Neuronal stem cell (in vitro differentiated cells): ENCODE results near the gene DENND4B.
"Not testable (repeated sequence)": the region's sequence is repeated elsewhere in the genome, so short reads cannot be mapped to it uniquely, and the experiment has no call there.

ENCODE experiments used
- DNase-seq: peaks from one replicate; pipeline ENCODE4 v3.0.0-alpha.2; 2013; ENCODE audit warnings: low spot score
- H2AFZ ChIP-seq: one replicate; pipeline ENCODE4 v1.6.1; 2013; ENCODE audit warnings: mild to moderate bottlenecking, low read length, inconsistent platforms
- H2AK5ac ChIP-seq: 2 replicates; pipeline ENCODE4 v1.6.1; 2013; ENCODE audit warnings: low read depth, mild to moderate bottlenecking, inconsistent platforms, low read length, moderate library complexity, mixed read lengths
- H2BK120ac ChIP-seq: 2 replicates; pipeline ENCODE4 v1.6.1; 2013; ENCODE audit warnings: low read depth, mild to moderate bottlenecking, inconsistent platforms, low read length, moderate library complexity, mixed read lengths
- H2BK12ac ChIP-seq: one replicate; pipeline ENCODE4 v1.6.1; 2013; ENCODE audit warnings: low read length, inconsistent platforms
- H2BK15ac ChIP-seq: 2 replicates; pipeline ENCODE4 v1.6.1; 2013; ENCODE audit warnings: mild to moderate bottlenecking, low read length, inconsistent platforms, mixed read lengths
- H2BK5ac ChIP-seq: one replicate; pipeline ENCODE4 v1.6.1; 2013; ENCODE audit warnings: inconsistent platforms, mild to moderate bottlenecking, low read length, moderate library complexity
- H3K14ac ChIP-seq: one replicate; pipeline ENCODE4 v1.6.1; 2013; ENCODE audit warnings: low read length, inconsistent platforms
- H3K18ac ChIP-seq: 2 replicates; pipeline ENCODE4 v1.6.1; 2013; ENCODE audit warnings: low read length, inconsistent platforms
- H3K23ac ChIP-seq: 2 replicates; pipeline ENCODE4 v1.6.1; 2013; ENCODE audit warnings: low read depth, mild to moderate bottlenecking, mixed read lengths, low read length, inconsistent platforms; ENCODE audit not compliant: poor library complexity
- H3K27ac ChIP-seq: replicated peaks from 3 replicates; pipeline ENCODE4 v1.5.1; 2013; ENCODE audit warnings: low read length, inconsistent platforms
- H3K27me3 ChIP-seq, 3 experiments: 2 replicates each; pipeline ENCODE4 v1.6.1; 2013; ENCODE audit warnings: low read length in 3 of 3, mild to moderate bottlenecking in 2 of 3, inconsistent platforms in 1 of 3, low read depth in 1 of 3, mixed read lengths in 1 of 3, moderate library complexity in 1 of 3; ENCODE audit not compliant: control insufficient read depth in 3 of 3, insufficient read depth in 3 of 3
- H3K36me3 ChIP-seq, 2 donors: replicated peaks in 1 of 2; 2 replicates each; pipeline ENCODE4 v1.6.1; 2013; ENCODE audit warnings: low read length in 2 of 2; ENCODE audit not compliant: control insufficient read depth in 2 of 2, insufficient read depth in 2 of 2
- H3K4ac ChIP-seq: 2 replicates; pipeline ENCODE4 v1.6.1; 2013; ENCODE audit warnings: inconsistent platforms, mild to moderate bottlenecking, low read length, moderate library complexity
- H3K4me1 ChIP-seq, 2 donors: 1 replicate in 1 of 2; 2 replicates in 1 of 2; pipeline ENCODE4 v1.6.1; 2013; ENCODE audit warnings: low read length in 2 of 2, low read depth in 1 of 2; ENCODE audit not compliant: control insufficient read depth in 2 of 2, insufficient read depth in 1 of 2
- H3K4me2 ChIP-seq: one replicate; pipeline ENCODE4 v1.6.1; 2013; ENCODE audit warnings: mild to moderate bottlenecking, low read length, inconsistent platforms; ENCODE audit not compliant: insufficient read depth, poor library complexity, severe bottlenecking
- H3K4me3 ChIP-seq, 2 donors: 2 replicates each; pipeline ENCODE4 v1.5.1; 2013; ENCODE audit warnings: low read length in 2 of 2, mild to moderate bottlenecking in 2 of 2, inconsistent platforms in 1 of 2, moderate library complexity in 1 of 2
- H3K79me1 ChIP-seq: one replicate; pipeline ENCODE4 v1.6.1; 2013; ENCODE audit warnings: low read depth, mild to moderate bottlenecking, inconsistent platforms, low read length, moderate library complexity
- H3K9ac ChIP-seq: one replicate; pipeline ENCODE4 v1.6.1; 2013; ENCODE audit warnings: mild to moderate bottlenecking, low read depth, low read length, inconsistent platforms; ENCODE audit not compliant: poor library complexity
- H3K9me3 ChIP-seq, 2 donors: replicated peaks in 1 of 2; 2 replicates each; pipeline versions ENCODE3 to v1.6.1; 2013; ENCODE audit warnings: low read length in 2 of 2, mild to moderate bottlenecking in 2 of 2, inconsistent platforms in 1 of 2, low read depth in 1 of 2, mixed read lengths in 1 of 2, moderate library complexity in 1 of 2; ENCODE audit not compliant: control insufficient read depth in 2 of 2, insufficient read depth in 1 of 2
- H4K8ac ChIP-seq: one replicate; pipeline ENCODE4 v1.6.1; 2013; ENCODE audit warnings: low read depth, mild to moderate bottlenecking, inconsistent platforms, low read length, moderate library complexity
- H4K91ac ChIP-seq: one replicate; pipeline ENCODE4 v1.6.1; 2013; ENCODE audit warnings: low read length, low read depth, mild to moderate bottlenecking, inconsistent platforms; ENCODE audit not compliant: poor library complexity
- WGBS, 2 donors: extraction: QIAGEN DNeasy Blood & Tissue Kit; methylation state at CpG; one replicate each; pipeline ENCODE4 v1.1.7; 2013; ENCODE audit warnings: missing lambda C conversion rate in 2 of 2, mixed read lengths in 1 of 2; ENCODE audit not compliant: insufficient read length in 2 of 2, insufficient replicate concordance in 1 of 2; ENCODE audit errors: extremely low coverage in 2 of 2; 5-methylcytosine and 5-hydroxymethylcytosine counted together

The DENND4B gene

DNA sequence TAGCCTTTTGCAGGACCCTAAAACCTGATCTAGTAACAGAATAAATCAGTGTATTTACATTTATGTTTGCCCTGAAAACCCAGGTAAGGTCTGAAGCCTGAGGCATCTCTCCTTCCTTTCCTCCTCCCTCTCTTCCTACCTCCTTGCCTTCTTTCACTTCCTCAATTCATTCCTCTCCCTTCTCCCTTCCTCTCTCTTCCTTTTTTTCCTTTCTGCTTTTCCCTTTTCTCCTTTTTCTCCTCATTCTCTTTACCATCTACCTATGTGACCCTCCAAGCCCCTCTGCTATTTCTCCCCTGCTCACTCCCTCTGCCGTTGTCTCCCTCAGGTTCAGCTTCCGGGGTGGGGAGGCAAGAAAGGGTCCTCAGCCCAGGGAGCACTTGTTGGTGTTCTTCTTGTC lies 35.2 kb upstream of the DENND4B start:
- not testable (repeated sequence) for H3K4me2 ChIP-seq, H3K4me3 ChIP-seq, H2BK120ac ChIP-seq, DNase-seq, H3K27me3 ChIP-seq, H3K23ac ChIP-seq, H2BK15ac ChIP-seq, H3K79me1 ChIP-seq, H2AFZ ChIP-seq, H3K18ac ChIP-seq, H3K14ac ChIP-seq, H3K9me3 ChIP-seq, H3K27ac ChIP-seq, H4K8ac ChIP-seq, H2BK5ac ChIP-seq, H2BK12ac ChIP-seq, H2AK5ac ChIP-seq, H4K91ac ChIP-seq, H3K9ac ChIP-seq, H3K4ac ChIP-seq
- no CpG with 5 or more reads among the region's 2 CpGs for WGBS, 2 donors
- H3K4me1 ChIP-seq: peaks cover 6 to 10% of the 10 kb centered on the region in 2 donors
- peaks cover 7 to 54% of the 10 kb centered on the region in 2 donors for H3K36me3 ChIP-seq

DNA sequence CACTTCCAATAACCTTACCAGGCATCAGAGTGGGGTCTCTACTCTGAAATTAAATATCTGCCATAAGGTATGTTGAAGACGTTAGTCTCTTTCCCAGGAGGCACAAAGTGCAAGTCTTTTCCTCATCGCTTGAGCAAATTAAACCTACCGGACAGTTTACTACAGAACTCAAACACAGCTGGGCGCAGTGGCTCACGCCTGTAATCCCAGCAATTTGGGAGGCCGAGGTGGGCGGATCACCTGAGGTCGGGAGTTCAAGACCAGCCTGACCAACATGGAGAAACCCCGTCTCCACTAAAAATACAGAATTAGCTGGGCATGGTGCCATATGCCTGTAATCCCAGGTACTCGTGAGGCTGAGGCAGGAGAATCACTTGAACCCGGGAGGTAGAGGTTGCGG lies 32.6 kb upstream of the DENND4B start:
- H2BK15ac ChIP-seq, H3K9me3 ChIP-seq, H3K4ac ChIP-seq, H2BK120ac ChIP-seq, H2BK12ac ChIP-seq, H3K18ac ChIP-seq, H3K4me2 ChIP-seq, H4K8ac ChIP-seq, H4K91ac ChIP-seq, H3K23ac ChIP-seq, H3K27ac ChIP-seq, H3K14ac ChIP-seq, H3K9ac ChIP-seq, H3K27me3 ChIP-seq, H3K4me1 ChIP-seq, H2BK5ac ChIP-seq, H3K79me1 ChIP-seq, DNase-seq, H2AFZ ChIP-seq, H3K4me3 ChIP-seq, H2AK5ac ChIP-seq: not testable (repeated sequence)
- peaks cover 17 to 72% of the 10 kb centered on the region in 2 donors for H3K36me3 ChIP-seq
- no CpG with 5 or more reads among the region's 12 CpGs for WGBS, 2 donors

DNA sequence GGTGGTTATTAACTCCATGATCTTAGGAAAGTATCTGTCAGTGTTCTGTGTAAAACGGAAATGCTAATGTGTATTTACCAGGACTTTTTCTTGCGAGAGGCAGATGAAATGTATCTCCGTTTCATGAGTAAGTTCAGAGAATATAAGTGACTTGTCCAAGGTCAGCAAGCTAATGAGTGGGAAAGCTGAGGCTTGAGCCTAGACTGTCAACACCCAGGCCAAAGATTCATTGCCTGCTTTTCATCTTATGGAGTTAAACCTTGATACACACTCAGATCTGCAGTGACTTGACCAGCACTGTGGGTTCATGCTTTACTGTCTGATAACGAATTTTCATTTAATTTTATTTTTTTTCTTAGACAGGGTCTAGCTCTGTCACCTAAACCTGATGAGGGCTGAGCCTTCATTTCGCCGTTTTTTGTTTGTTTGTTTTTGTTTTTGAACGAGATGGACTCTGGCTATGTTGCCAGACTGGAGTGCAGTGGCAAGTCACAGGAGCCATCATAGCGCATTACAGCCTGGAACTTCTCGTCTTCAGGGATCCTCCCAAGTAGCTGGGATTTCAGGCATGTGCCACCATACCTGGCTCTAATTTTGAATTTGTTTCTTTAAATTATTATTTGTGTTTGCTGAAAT lies 31.9 kb upstream of the DENND4B start:
- Histone ChIP-seq H4K91ac (no peak overlapping the region), H2AK5ac (no peak overlapping the region), H3K9me3 (no peaks in the 10 kb centered on the region), H3K23ac (no peak overlapping the region), H3K4ac (no peak overlapping the region), H3K27me3 (no peaks in the 10 kb centered on the region), H3K18ac (no peak overlapping the region), H3K4me1 (peaks cover 2 to 10% of the 10 kb centered on the region in 2 donors), H3K27ac (no peak overlapping the region), H4K8ac (no peak overlapping the region), H3K4me3 (peak overlapping the region in 1 of 2 donors; percentile 94), H2BK5ac (no peak overlapping the region), H3K36me3 (peaks cover 20 to 74% of the 10 kb centered on the region in 2 donors), H2BK15ac (no peak overlapping the region), H3K9ac (no peak overlapping the region), H2BK120ac (no peak overlapping the region), H3K14ac (no peak overlapping the region), H3K4me2 (no peak overlapping the region), H2AFZ (peak overlapping the region; percentile 94), H2BK12ac (no peak overlapping the region), H3K79me1 (peaks cover 3% of the 10 kb centered on the region)
- WGBS, 2 donors: no CpG with 5 or more reads among the region's 9 CpGs
- no peak for DNase-seq

DNA sequence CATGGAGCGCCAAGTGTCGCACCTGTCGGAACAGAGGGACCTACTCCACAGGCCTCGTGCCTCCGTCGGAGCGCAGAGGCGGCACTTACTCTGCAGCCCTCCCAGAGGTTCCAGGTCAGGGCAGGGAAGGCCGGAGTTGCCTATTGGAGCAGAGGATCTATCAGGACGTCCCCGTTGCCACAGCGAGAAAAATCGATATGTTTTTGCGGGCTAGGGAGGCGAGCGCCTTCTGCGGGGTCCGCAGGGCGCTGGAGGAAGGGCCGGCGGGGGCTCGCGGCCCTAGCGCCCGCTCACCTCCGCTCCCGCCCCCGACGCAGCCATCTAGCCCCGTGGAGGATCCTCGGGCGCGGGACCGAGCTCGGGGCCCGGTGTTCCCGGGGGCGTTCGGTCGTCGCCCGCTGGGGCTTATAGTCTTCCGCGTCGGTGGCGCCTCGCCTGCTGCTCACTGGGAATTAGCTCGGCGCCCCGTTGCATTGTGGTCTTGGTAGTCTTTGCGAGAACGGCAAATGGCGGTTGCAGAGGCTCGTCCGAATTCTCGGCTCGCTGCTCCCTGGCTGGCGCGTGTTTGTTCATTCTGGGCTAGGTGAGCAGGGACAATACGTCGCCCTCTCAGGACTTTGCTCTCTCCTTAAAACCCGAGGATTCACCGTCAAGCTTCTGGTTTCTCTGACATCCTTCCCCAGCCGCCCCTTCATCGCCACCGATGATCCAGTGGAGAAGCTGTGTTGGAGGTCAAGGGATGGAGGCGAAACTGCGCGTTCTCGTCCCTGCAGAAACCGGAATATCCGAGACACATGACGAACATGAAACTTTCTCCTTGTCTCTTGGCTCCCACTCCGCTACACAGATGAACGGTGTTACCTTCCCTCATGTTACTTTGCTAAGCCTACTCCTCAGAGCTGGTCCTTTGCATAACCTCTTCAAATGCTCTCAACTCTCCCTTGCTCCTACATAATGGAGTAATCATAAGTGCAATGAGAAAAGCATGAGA lies 31.0 kb upstream of the DENND4B start, which contains the start of gene JTB:
Gene JTB, minus strand, starts transcription at position 425 of the 991 bp plus-strand sequence. Its CDS starts 422 bp downstream, at position 3.
- peak within 1 kb of the TSS; percentile 94 to 98 for H3K4me3 ChIP-seq
- peak within 1 kb of the TSS; percentile 92 for H3K4me2 ChIP-seq
- no peak within 1 kb of the TSS for H4K8ac ChIP-seq
- H2AK5ac ChIP-seq: no peak within 1 kb of the TSS
- peak within 1 kb of the TSS; percentile 57 for H2BK5ac ChIP-seq
- no peak within 1 kb of the TSS for H2BK15ac ChIP-seq
- no peak within 1 kb of the TSS for H3K4ac ChIP-seq
- peak within 1 kb of the TSS; percentile 88 for H3K18ac ChIP-seq
- no peak within 1 kb of the TSS for H4K91ac ChIP-seq
- peaks cover 2 to 10% of the 10 kb centered on the region in 2 donors for H3K4me1 ChIP-seq
- H2BK120ac ChIP-seq: no peak within 1 kb of the TSS
- H3K27ac ChIP-seq: peak within 1 kb of the TSS; percentile 52
- H2AFZ ChIP-seq: peak within 1 kb of the TSS; percentile 94
- H3K23ac ChIP-seq: peak within 1 kb of the TSS; percentile 14
- H3K79me1 ChIP-seq: peaks cover 3% of the 10 kb centered on the region
- peak within 1 kb of the TSS; percentile 28 for H3K14ac ChIP-seq
- peaks cover 20 to 74% of the 10 kb centered on the region in 2 donors for H3K36me3 ChIP-seq
- H3K9ac ChIP-seq: peak within 1 kb of the TSS; percentile 90
- H3K27me3 ChIP-seq: no peaks in the 10 kb centered on the region
- peak; percentile 82 for DNase-seq
- no CpG with 5 or more reads among the region's 75 CpGs for WGBS, 2 donors
- no peak within 1 kb of the TSS for H2BK12ac ChIP-seq
- H3K9me3 ChIP-seq: no peaks in the 10 kb centered on the region
